ENCODE data around the gene MSL2. TPM values are rescaled to one million over a fixed set of nuclear protein-coding genes. Genes with fewer than 3 reads are reported as not detected.

MSL2 gene
- total RNA-seq, 1 donor from 2014 or later: 17.5 TPM

DNA sequence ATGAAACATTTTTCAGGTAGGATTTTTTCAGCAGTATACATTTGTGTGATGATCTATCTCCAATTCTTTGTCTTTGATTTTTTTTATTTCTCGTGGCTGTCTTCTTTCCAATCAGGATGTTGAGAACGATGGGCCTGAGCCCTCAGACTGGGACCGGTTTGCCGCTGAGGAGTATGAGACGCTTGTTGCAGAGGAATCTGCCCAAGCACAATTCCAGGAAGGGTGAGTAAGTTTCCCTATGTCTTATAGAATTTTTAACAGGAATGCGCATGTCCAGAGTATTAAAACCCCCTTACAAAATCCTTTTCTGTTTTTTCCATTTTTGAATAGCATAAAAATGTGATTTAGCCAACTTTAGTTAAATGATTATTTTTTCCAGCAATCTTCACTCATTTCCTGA, 90.0 kb downstream of the MSL2 start:
- Histone ChIP-seq H3K36me3 (ENCODE audit: control insufficient read depth, insufficient read depth, low read length) (no peaks in the 10 kb centered on the region), H3K4me3 (ENCODE audit: low read depth, low read length) (no peak overlapping the region), H3K27me3 (ENCODE audit: control insufficient read depth, insufficient read depth, low read length) (no peaks in the 10 kb centered on the region)
- DNase-seq (ENCODE audit: low read depth): no peak
- TF ChIP-seq, protein P1, sequence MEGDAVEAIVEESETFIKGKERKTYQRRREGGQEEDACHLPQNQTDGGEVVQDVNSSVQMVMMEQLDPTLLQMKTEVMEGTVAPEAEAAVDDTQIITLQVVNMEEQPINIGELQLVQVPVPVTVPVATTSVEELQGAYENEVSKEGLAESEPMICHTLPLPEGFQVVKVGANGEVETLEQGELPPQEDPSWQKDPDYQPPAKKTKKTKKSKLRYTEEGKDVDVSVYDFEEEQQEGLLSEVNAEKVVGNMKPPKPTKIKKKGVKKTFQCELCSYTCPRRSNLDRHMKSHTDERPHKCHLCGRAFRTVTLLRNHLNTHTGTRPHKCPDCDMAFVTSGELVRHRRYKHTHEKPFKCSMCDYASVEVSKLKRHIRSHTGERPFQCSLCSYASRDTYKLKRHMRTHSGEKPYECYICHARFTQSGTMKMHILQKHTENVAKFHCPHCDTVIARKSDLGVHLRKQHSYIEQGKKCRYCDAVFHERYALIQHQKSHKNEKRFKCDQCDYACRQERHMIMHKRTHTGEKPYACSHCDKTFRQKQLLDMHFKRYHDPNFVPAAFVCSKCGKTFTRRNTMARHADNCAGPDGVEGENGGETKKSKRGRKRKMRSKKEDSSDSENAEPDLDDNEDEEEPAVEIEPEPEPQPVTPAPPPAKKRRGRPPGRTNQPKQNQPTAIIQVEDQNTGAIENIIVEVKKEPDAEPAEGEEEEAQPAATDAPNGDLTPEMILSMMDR (IDR thresholded peaks at IDR 0.05; ENCODE audit: insufficient read depth, low read length, poor library complexity, severe bottlenecking): no peak

DNA sequence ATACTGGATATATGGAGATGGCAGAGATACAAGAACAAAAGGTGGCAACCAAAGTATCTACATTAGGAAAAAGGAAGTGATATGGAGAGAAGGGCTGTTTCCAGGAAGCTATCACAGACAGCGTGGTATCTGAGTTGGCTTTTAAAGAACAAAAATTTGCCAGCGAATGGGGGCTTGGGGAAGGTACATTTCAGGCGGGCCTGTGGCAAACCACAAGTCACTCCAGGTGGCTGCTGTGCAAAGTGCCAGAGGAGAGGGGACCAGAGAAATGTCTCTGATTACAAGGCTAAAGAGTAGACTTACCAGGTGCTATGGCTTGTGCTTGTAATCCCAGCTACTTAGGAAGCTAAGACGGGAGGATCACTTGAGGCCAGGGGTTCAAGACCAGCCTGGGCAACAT, 91.1 kb downstream of the MSL2 start:
- no peak for DNase-seq (ENCODE audit: low read depth)
- Histone ChIP-seq H3K36me3 (ENCODE audit: control insufficient read depth, insufficient read depth, low read length) (no peaks in the 10 kb centered on the region), H3K4me3 (ENCODE audit: low read depth, low read length) (no peak overlapping the region), H3K27me3 (ENCODE audit: control insufficient read depth, insufficient read depth, low read length) (no peaks in the 10 kb centered on the region)
- TF ChIP-seq, protein P1 (IDR thresholded peaks at IDR 0.05; ENCODE audit: insufficient read depth, low read length, poor library complexity, severe bottlenecking): no peak

Other genes starting within 250 kb of the MSL2 start
- gene PPP2R3A, start 230.6 kb downstream of the MSL2 start, total RNA-seq: 14.3 and 15.1 TPM in 2 replicates
- 60.9 and 63.6 TPM in 2 replicates for gene PCCB, start 54.0 kb upstream of the MSL2 start, total RNA-seq